Measurements from ENCODE around the gene LRCH2. TPM values are rescaled to one million over a fixed set of nuclear protein-coding genes. Genes with fewer than 3 reads are reported as not detected.

Gene LRCH2
- total RNA-seq, 4 donors from 2014 or later: 0.11 to 3.8 (median 0.45) TPM

DNA sequence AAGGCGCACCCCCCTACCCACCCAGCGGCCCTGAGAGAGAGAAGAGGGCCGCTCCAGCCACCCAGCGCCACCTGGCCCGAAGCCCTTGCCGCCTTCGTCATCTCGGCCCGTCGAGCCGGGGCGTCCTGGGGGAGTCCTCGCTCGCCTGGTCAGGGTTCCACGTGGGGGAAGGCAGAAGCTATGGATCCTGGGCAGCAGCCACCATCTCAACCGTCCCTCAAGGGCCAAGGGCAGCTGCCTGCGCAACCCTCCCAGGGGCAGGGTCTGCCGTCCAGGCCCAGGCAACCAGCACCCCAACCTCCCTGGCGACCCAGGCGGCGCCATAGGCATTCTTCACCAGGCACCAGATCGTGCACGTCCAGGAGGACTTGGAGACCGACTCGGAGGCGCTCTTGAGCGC is 165.0 kb downstream of the LRCH2 start:
- no peak for DNase-seq
- intact Hi-C loops (cut with DNase I): no loop called here
- Histone ChIP-seq H3K36me3 (no peaks in the 10 kb centered on the region), H3K27ac (no peak overlapping the region), H3K4me1 (no peaks in the 10 kb centered on the region), H3K4me3 (no peak overlapping the region), H3K9me3 (no peaks in the 10 kb centered on the region), H3K27me3 (no peaks in the 10 kb centered on the region)
- TF ChIP-seq POLR2A (IDR thresholded peaks at IDR 0.05): no peak
- no peak for TF ChIP-seq CTCF (IDR thresholded peaks at IDR 0.05)
- 88% methylated on average over 3 of the region's 27 CpGs; no CpG with 5 or more reads in 1 of the 2 donors for WGBS, 2 donors

DNA sequence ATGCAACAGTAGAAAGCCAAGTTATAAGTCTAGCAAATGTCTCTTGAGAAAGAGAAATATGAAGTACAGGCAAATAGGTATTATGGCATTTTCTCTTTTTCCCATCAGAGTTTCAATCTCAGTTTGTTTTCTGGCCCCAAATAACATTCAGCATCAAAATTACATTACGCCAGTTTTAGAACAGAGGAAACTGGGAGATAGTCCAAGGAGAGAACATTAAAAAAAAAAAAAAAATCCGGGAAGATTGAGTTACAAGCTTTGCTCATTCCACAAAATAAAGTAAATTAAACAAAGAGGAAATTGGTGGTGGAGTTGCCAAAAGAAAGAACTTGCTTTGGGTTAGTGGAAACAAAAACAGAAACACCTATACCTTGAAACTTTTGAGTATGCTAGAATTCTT is 166.1 kb downstream of the LRCH2 start:
- Histone ChIP-seq H3K36me3 (no peaks in the 10 kb centered on the region), H3K27ac (peak overlapping the region in 1 of 4 donors; percentile 39), H3K9me3 (no peaks in the 10 kb centered on the region), H3K4me1 (no peaks in the 10 kb centered on the region), H3K27me3 (no peaks in the 10 kb centered on the region), H3K4me3 (no peak overlapping the region)
- intact Hi-C loops (cut with DNase I): no loop called here
- no peak for DNase-seq
- WGBS, 2 donors: 17 to 32% methylated on average over 2 of the region's 2 CpGs
- TF ChIP-seq POLR2A (IDR thresholded peaks at IDR 0.05) (no peak), CTCF (IDR thresholded peaks at IDR 0.05) (no peak)

DNA sequence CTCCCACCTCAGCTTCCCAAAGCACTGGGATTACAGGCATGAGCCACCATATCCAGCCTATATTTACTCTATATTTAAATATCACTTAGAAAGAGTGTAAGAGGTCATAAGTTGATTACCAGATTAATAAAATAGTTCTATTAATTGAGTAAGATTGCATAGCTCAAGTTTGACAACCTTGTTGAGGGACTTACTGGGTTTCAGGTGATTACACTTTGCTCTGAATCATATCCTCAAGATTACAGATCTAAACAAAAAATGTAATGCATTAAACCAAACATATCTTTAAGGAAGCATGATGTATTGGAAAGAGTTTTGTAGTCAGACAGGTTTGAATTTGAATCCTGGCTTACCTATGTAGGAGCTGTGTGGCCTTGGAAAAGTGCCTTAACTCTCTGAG is 168.6 kb downstream of the LRCH2 start:
- no peak overlapping the region for H3K27ac ChIP-seq
- H3K36me3 ChIP-seq: no peaks in the 10 kb centered on the region
- no peaks in the 10 kb centered on the region for H3K4me1 ChIP-seq
- no peak overlapping the region for H3K4me3 ChIP-seq
- intact Hi-C loops (cut with DNase I): no loop called here
- H3K9me3 ChIP-seq: peaks cover 0 to 9% (median 0%) of the 10 kb centered on the region in 3 donors
- no peak for TF ChIP-seq CTCF (IDR thresholded peaks at IDR 0.05)
- no peak for TF ChIP-seq POLR2A (IDR thresholded peaks at IDR 0.05)
- DNase-seq: no peak
- H3K27me3 ChIP-seq: no peaks in the 10 kb centered on the region

Small RNA genes within 50 kb of the gene (small RNA-seq; reads per million reads assigned to genes)
- 0 reads per million in 4 donors for gene RF00019
- gene SNORA35B: 26.4 to 62.9 (median 54.4) reads per million in 4 donors

Other genes with a start within 250 kb of the LRCH2 start
- under 1 TPM in 2 of 4 donors, not detected in 2; 0.38 to 0.44 TPM for gene IL13RA2, start 216.5 kb downstream of the LRCH2 start, total RNA-seq
- not detected for gene RBMXL3, start 44.7 kb downstream of the LRCH2 start, total RNA-seq
- gene LUZP4, start 55.6 kb upstream of the LRCH2 start, total RNA-seq: not detected

All from esophagus squamous epithelium (tissue), 5 donors.